ENCODE measurements around the gene GATB. TPM values are rescaled to one million over a fixed set of nuclear protein-coding genes. Genes with fewer than 3 reads are reported as not detected.

Gene GATB
- total RNA-seq, 1 donor from 2014 or later = 14.2 TPM

- Histone ChIP-seq H3K4me1 (no peaks in the 10 kb centered on the region), H3K4me3 (no peak overlapping the region), H3K36me3 (no peaks in the 10 kb centered on the region), H3K27ac (no peak overlapping the region), H3K27me3 (ENCODE audit: low read depth) (peaks cover under 1% of the 10 kb centered on the region), H3K9me3 (peaks cover 7% of the 10 kb centered on the region)
- no peak for TF ChIP-seq CTCF (IDR thresholded peaks at IDR 0.05)
- DNase-seq (no peak), ATAC-seq (no peak)
- intact Hi-C loops (cut with DNase I) = no loop called here
These were observed 16.7 kb upstream of the GATB start for GRCh38 chr4:151777471-151777870.

GRCh38 chr4:151774324-151774723 lies 13.5 kb upstream of the GATB start:
- no peaks in the 10 kb centered on the region for H3K36me3 ChIP-seq
- H3K9me3 ChIP-seq = peaks cover 7% of the 10 kb centered on the region
- no peak for DNase-seq
- intact Hi-C loops (cut with DNase I) = no loop called here
- no peaks in the 10 kb centered on the region for H3K4me1 ChIP-seq
- H3K27ac ChIP-seq = no peak overlapping the region
- H3K4me3 ChIP-seq = no peak overlapping the region
- no peak for TF ChIP-seq CTCF (IDR thresholded peaks at IDR 0.05)
- no peak for ATAC-seq
- peaks cover 15% of the 10 kb centered on the region for H3K27me3 ChIP-seq (ENCODE audit: low read depth)

GRCh38 chr4:151772274-151772673 lies 11.5 kb upstream of the GATB start:
- TF ChIP-seq CTCF (IDR thresholded peaks at IDR 0.05) = no peak
- no peak overlapping the region for H3K27ac ChIP-seq
- DNase-seq = no peak
- no peak for ATAC-seq
- intact Hi-C loops (cut with DNase I) = no loop called here
- H3K4me1 ChIP-seq = no peaks in the 10 kb centered on the region
- H3K9me3 ChIP-seq = peaks cover 7% of the 10 kb centered on the region
- no peaks in the 10 kb centered on the region for H3K36me3 ChIP-seq
- H3K4me3 ChIP-seq = no peak overlapping the region
- peaks cover 15% of the 10 kb centered on the region for H3K27me3 ChIP-seq (ENCODE audit: low read depth)

DNA sequence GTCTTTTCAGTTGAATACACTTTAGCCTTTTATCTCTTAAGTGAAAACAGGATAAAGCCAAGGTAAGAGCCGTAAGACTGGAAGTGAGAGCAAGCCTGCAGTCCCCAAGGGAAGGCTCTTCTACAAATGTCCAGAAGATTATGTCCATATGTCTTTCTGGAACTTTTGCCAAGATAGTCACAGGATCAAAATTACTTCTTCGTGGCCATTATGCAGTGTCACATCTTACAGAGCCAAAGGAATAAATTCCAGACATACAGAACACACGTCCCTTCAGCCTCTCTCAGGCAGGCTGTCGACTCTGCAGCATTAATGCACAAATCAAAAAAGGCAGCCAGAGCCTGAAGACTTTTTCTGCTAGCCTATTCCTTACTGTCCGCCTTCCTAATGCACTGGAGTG lies 10.9 kb upstream of the GATB start:
- no peak for ATAC-seq
- intact Hi-C loops (cut with DNase I) = no loop called here
- no peaks in the 10 kb centered on the region for H3K36me3 ChIP-seq
- H3K27ac ChIP-seq = no peak overlapping the region
- DNase-seq = no peak
- H3K27me3 ChIP-seq (ENCODE audit: low read depth) = peaks cover 15% of the 10 kb centered on the region
- H3K4me3 ChIP-seq = no peak overlapping the region
- H3K9me3 ChIP-seq = peaks cover 7% of the 10 kb centered on the region
- H3K4me1 ChIP-seq = no peaks in the 10 kb centered on the region
- no peak for TF ChIP-seq CTCF (IDR thresholded peaks at IDR 0.05)

DNA sequence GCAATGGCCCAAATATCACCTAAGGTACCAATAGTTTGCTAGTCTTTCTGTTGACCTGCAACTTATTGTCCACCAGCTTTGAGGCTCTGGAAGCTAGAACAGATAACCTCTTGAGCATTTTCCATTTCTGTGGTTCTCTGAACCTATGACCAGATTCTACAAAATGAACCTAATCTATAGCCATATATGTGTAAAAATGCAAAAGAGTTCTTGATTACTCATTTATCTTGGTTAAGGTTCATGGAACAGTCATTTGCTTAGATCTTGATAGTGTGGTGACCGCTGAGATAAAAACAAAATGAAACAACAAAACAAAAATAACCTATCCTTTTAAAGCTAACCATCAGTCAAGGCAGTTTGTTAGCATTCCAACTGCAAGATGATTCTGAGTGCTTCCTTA lies 9.3 kb upstream of the GATB start:
- Histone ChIP-seq H3K27me3 (ENCODE audit: low read depth) (peaks cover 15% of the 10 kb centered on the region), H3K27ac (no peak overlapping the region), H3K4me1 (no peaks in the 10 kb centered on the region), H3K36me3 (no peaks in the 10 kb centered on the region), H3K4me3 (no peak overlapping the region), H3K9me3 (peaks cover 7% of the 10 kb centered on the region)
- DNase-seq = no peak
- no peak for TF ChIP-seq CTCF (IDR thresholded peaks at IDR 0.05)
- ATAC-seq = no peak
- intact Hi-C loops (cut with DNase I) = no loop called here

GRCh38 chr4:151768835-151769234 lies 8.0 kb upstream of the GATB start:
- no peaks in the 10 kb centered on the region for H3K36me3 ChIP-seq
- peaks cover 15% of the 10 kb centered on the region for H3K27me3 ChIP-seq (ENCODE audit: low read depth)
- intact Hi-C loops (cut with DNase I) = no loop called here
- no peak for TF ChIP-seq CTCF (IDR thresholded peaks at IDR 0.05)
- no peaks in the 10 kb centered on the region for H3K9me3 ChIP-seq
- ATAC-seq (no peak), DNase-seq (no peak)
- H3K27ac ChIP-seq = no peak overlapping the region
- no peak overlapping the region for H3K4me3 ChIP-seq
- H3K4me1 ChIP-seq = no peaks in the 10 kb centered on the region
